Stimulated activated CD4-positive, alpha-beta T cell treated with anti-CD3 and anti-CD28 coated beads, Interleukin-12 subunit alpha, Interleukin-12 subunit beta, amount 100 ng/mL, for 48 hours (primary cell): ENCODE data around the gene MGAT4A.
"Not testable (repeated sequence)": the region's sequence is repeated elsewhere in the genome, so short reads cannot be mapped to it uniquely, and the experiment has no call there.

Source experiments
- DNase-seq, 3 donors: peaks; one replicate each; pipeline ENCODE4 v3.0.0-alpha.2; 2020; ENCODE audit warnings: low read depth in 2 of 3, low spot score in 1 of 3

Gene MGAT4A

GRCh38 chr2:98730707-98731040 is 258 bp downstream of the MGAT4A start:
- DNase-seq = peak in 2 of 3 donors; percentile 25 to 55

GRCh38 chr2:98730053-98730706 is 752 bp downstream of the MGAT4A start:
- DNase-seq = peak in 2 of 3 donors; percentile 22 to 43

GRCh38 chr2:98729652-98730051 is 1.3 kb downstream of the MGAT4A start:
- no peak for DNase-seq

GRCh38 chr2:98728088-98728718 is 2.7 kb downstream of the MGAT4A start:
- DNase-seq = not testable (repeated sequence)

- DNase-seq = no peak
Measured at GRCh38 chr2:98727369-98728087, 3.4 kb downstream of the MGAT4A start.

GRCh38 chr2:98726735-98727368 is 4.1 kb downstream of the MGAT4A start:
- DNase-seq = no peak

- no peak for DNase-seq
Measured at GRCh38 chr2:98726205-98726604, 4.7 kb downstream of the MGAT4A start.

- no peak for DNase-seq
Measured at GRCh38 chr2:98720286-98720685, 10.6 kb downstream of the MGAT4A start.

GRCh38 chr2:98717621-98718020 is 13.3 kb downstream of the MGAT4A start:
- DNase-seq = no peak

GRCh38 chr2:98716786-98717185 is 14.1 kb downstream of the MGAT4A start:
- no peak for DNase-seq

- DNase-seq = no peak
Measured at GRCh38 chr2:98715812-98716451, 15.0 kb downstream of the MGAT4A start.

- no peak for DNase-seq
Measured at GRCh38 chr2:98713332-98714015, 17.5 kb downstream of the MGAT4A start.

GRCh38 chr2:98712145-98712544 is 18.8 kb downstream of the MGAT4A start:
- no peak for DNase-seq

GRCh38 chr2:98711506-98711905 is 19.4 kb downstream of the MGAT4A start:
- DNase-seq = no peak

GRCh38 chr2:98710734-98711133 is 20.2 kb downstream of the MGAT4A start:
- no peak for DNase-seq

GRCh38 chr2:98709535-98709934 is 21.4 kb downstream of the MGAT4A start:
- DNase-seq = no peak

- no peak for DNase-seq
Measured at GRCh38 chr2:98708396-98709186, 22.3 kb downstream of the MGAT4A start.

- DNase-seq = no peak
Measured at GRCh38 chr2:98706591-98706990, 24.3 kb downstream of the MGAT4A start.

GRCh38 chr2:98705333-98705617 is 25.7 kb downstream of the MGAT4A start:
- DNase-seq = no peak
